Uterus (tissue), 2 donors: ENCODE results near the gene PARP8.

Experiments
- POLR2A ChIP-seq, 2 donors: fragments of 450-650 bp; IDR thresholded peaks; one replicate each; pipeline ENCODE4 v1.6.1; 2016; ENCODE audit warnings: antibody characterized with exemption in 2 of 2, mild to moderate bottlenecking in 1 of 2, moderate library complexity in 1 of 2
- TF ChIP-seq, protein P1 (sequence below), 4 experiments: fragments of 200-600 bp in 2 of 4; fragments of 450-650 bp in 2 of 4; sonication (generic) in 2 of 4; IDR thresholded peaks; one replicate each; pipeline ENCODE4 v1.5.1; 2016 to 2019; ENCODE audit warnings: antibody characterized with exemption in 4 of 4, mild to moderate bottlenecking in 2 of 4, moderate library complexity in 1 of 4

GRCh38 chr5:50759526-50760270 is 93.3 kb downstream of the PARP8 start:
- TF ChIP-seq, protein P1, sequence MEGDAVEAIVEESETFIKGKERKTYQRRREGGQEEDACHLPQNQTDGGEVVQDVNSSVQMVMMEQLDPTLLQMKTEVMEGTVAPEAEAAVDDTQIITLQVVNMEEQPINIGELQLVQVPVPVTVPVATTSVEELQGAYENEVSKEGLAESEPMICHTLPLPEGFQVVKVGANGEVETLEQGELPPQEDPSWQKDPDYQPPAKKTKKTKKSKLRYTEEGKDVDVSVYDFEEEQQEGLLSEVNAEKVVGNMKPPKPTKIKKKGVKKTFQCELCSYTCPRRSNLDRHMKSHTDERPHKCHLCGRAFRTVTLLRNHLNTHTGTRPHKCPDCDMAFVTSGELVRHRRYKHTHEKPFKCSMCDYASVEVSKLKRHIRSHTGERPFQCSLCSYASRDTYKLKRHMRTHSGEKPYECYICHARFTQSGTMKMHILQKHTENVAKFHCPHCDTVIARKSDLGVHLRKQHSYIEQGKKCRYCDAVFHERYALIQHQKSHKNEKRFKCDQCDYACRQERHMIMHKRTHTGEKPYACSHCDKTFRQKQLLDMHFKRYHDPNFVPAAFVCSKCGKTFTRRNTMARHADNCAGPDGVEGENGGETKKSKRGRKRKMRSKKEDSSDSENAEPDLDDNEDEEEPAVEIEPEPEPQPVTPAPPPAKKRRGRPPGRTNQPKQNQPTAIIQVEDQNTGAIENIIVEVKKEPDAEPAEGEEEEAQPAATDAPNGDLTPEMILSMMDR (IDR thresholded peaks at IDR 0.05), result no peak
- no peak for TF ChIP-seq POLR2A (IDR thresholded peaks at IDR 0.05)
